K562 (cell line): Measurements from ENCODE around the gene FAM43B. TPM values are rescaled to one million over a fixed set of nuclear protein-coding genes. Genes with fewer than 3 reads are reported as not detected.
A peak's percentile ranks its signal among the peaks of the same experiment; 100 is the strongest.

Source experiments
- CREB5 ChIP-seq: fragments of 250-450 bp; sonication (Bioruptor Pico); IDR thresholded peaks from 2 replicates; pipeline ENCODE4 v1.5.0; 2020; ENCODE audit warnings: mild to moderate bottlenecking
- ELF4 ChIP-seq: fragments of 450-650 bp; formaldehyde crosslinking; IDR thresholded peaks from 2 replicates; pipeline ENCODE4 v1.4.0; 2022; ENCODE audit warnings: missing genetic modification characterization
- ETS2 ChIP-seq: IDR thresholded peaks from 2 replicates; pipeline ENCODE4 v1.6.1; 2016; ENCODE audit warnings: borderline replicate concordance, missing genetic modification characterization, mild to moderate bottlenecking, moderate library complexity, missing compliant biosample characterization; ENCODE audit not compliant: poor library complexity, severe bottlenecking
- GATA2 ChIP-seq: sonication (generic); formaldehyde crosslinking; IDR thresholded peaks from 2 replicates; pipeline ENCODE4 v1.4.0; 2020; ENCODE audit warnings: mild to moderate bottlenecking, missing genetic modification reagents
- HNRNPK ChIP-seq: fragments of 200-400 bp; formaldehyde crosslinking; IDR thresholded peaks from one replicate; pipeline ENCODE4 v1.6.1; 2018; ENCODE audit warnings: mild to moderate bottlenecking, low read depth, low read length; ENCODE audit not compliant: poor library complexity, severe bottlenecking
- KAT2B ChIP-seq: IDR thresholded peaks from one replicate; pipeline ENCODE4 v1.6.1; 2012; ENCODE audit warnings: low read depth, mild to moderate bottlenecking, control low read depth, inconsistent platforms, low read length, moderate library complexity
- LCOR ChIP-seq: sonication (generic); formaldehyde crosslinking; IDR thresholded peaks from 2 replicates; pipeline ENCODE4 v1.8.0; 2022; ENCODE audit warnings: mild to moderate bottlenecking, missing genetic modification reagents
- NFIC ChIP-seq: fragments of 450-650 bp; IDR thresholded peaks from 2 replicates; pipeline ENCODE4 v1.6.1; 2017; ENCODE audit warnings: mild to moderate bottlenecking, inconsistent platforms
- NR1H2 ChIP-seq: sonication (generic); formaldehyde crosslinking; IDR thresholded peaks from 2 replicates; pipeline ENCODE4 v1.4.0; 2020; ENCODE audit warnings: mild to moderate bottlenecking, missing genetic modification reagents
- OTX1 ChIP-seq: fragments of 450-650 bp; formaldehyde crosslinking; IDR thresholded peaks from 2 replicates; pipeline ENCODE4 v1.4.0; 2022; ENCODE audit warnings: mild to moderate bottlenecking
- POLR2AphosphoS2 ChIP-seq: IDR thresholded peaks from 2 replicates; pipeline ENCODE4 v1.6.1; 2012; ENCODE audit warnings: low read length, improper control_type of control experiment
- POLR2G ChIP-seq: fragments of 200-400 bp; formaldehyde crosslinking; IDR thresholded peaks from 2 replicates; pipeline ENCODE4 v1.6.1; 2017; ENCODE audit warnings: low read depth, mild to moderate bottlenecking, antibody characterized with exemption, low read length, moderate library complexity
- PRDM10 ChIP-seq: fragments of 450-650 bp; IDR thresholded peaks from 2 replicates; pipeline ENCODE4 v1.6.1; 2018; ENCODE audit not compliant: partially characterized antibody
- PURB ChIP-seq: sonication (generic); formaldehyde crosslinking; IDR thresholded peaks from 2 replicates; pipeline ENCODE4 v1.9.0; 2021; ENCODE audit warnings: low read depth, mild to moderate bottlenecking, missing genetic modification reagents
- RAD51 ChIP-seq: fragments of 450-650 bp; IDR thresholded peaks from 2 replicates; pipeline ENCODE4 v1.7.1; 2016; ENCODE audit warnings: low read depth, mild to moderate bottlenecking, borderline replicate concordance
- RFX5 ChIP-seq: IDR thresholded peaks from 2 replicates; pipeline ENCODE4 v1.6.1; 2011; ENCODE audit warnings: low read depth, mild to moderate bottlenecking, improper control_type of control experiment, low read length
- SRSF1 ChIP-seq: fragments of 200-400 bp; formaldehyde crosslinking; IDR thresholded peaks from 2 replicates; pipeline ENCODE4 v1.6.1; 2017; ENCODE audit warnings: mild to moderate bottlenecking, low read depth, low read length, moderate library complexity
- TAF9B ChIP-seq: fragments of 450-650 bp; IDR thresholded peaks from 2 replicates; pipeline ENCODE4 v1.6.1; 2018; ENCODE audit warnings: mild to moderate bottlenecking; ENCODE audit not compliant: partially characterized antibody
- ZNF134 ChIP-seq: fragments of 250-450 bp; sonication (Bioruptor Pico); conservative IDR thresholded peaks from 2 replicates; pipeline ENCODE4 v1.4.0; 2020
- ZNF146 ChIP-seq: IDR thresholded peaks from one replicate; pipeline ENCODE4 v1.6.1; 2018; ENCODE audit warnings: missing compliant biosample characterization; ENCODE audit not compliant: unreplicated experiment
- ZNF449 ChIP-seq: fragments of 250-450 bp; sonication (Bioruptor Pico); IDR thresholded peaks from 2 replicates; pipeline ENCODE4 v1.8.0; 2022; ENCODE audit warnings: moderate library complexity, mild to moderate bottlenecking, inconsistent platforms
- ZNF717 ChIP-seq: fragments of 250-450 bp; sonication (Bioruptor Pico); IDR thresholded peaks from 2 replicates; pipeline ENCODE4 v1.5.0; 2021
- ZNF766 ChIP-seq: fragments of 200-800 bp; sonication (Bioruptor generic); conservative IDR thresholded peaks from 2 replicates; pipeline ENCODE4 v1.6.1; 2016; ENCODE audit warnings: missing genetic modification characterization, missing compliant biosample characterization
- polyA plus RNA-seq, 8 experiments: library from polyadenylated mRNA; depleted of rRNA in 4 of 8; stranded (reverse) in 5 of 8; unstranded in 3 of 8; fragments of >200 nt; fragmentation: Nextera tagmentation in 2 of 8; fragmentation: Illumina TruSeq in 1 of 8; extraction: Ambion mirVana in 2 of 8; extraction: Trizol in 1 of 8; gene quantifications; 2 replicates each; pipeline versions ENCODE4 v1.2.1 to v1.2.3, GENCODE V29; 2011 to 2014; ENCODE audit warnings: inconsistent platforms in 1 of 8, missing spikeins in 1 of 8
- total RNA-seq, 7 experiments: library from RNA; depleted of rRNA in 6 of 7; stranded (reverse); fragments of >200 nt in 6 of 7; fragmentation: Illumina TruSeq in 2 of 7; extraction: Trizol in 2 of 7; gene quantifications; 2 replicates each; pipeline versions ENCODE4 v1.2.1 to v1.2.3, GENCODE V29; 2011 to 2021; ENCODE audit warnings: low replicate concordance in 1 of 7

The FAM43B gene
- total and polyA plus RNA-seq, 9 of the 15 experiments (the other 6 are each of a cell fraction or from before 2014, with no cell fraction given): not detected

- TF ChIP-seq PRDM10: peak; percentile 26
- no peak for TF ChIP-seq ZNF717 (CRISPR knock-in tag)
- TF ChIP-seq CREB5: no peak
- TF ChIP-seq ZNF449 (CRISPR knock-in tag): no peak
- no peak for TF ChIP-seq RAD51
- TF ChIP-seq OTX1 (CRISPR knock-in tag): no peak
- peak; percentile 68; the same call in 1 of the 2 replicates for TF ChIP-seq SRSF1
- no peak for TF ChIP-seq POLR2AphosphoS2
- no peak for TF ChIP-seq ZNF134 (CRISPR knock-in tag)
- TF ChIP-seq TAF9B: peak; percentile 32
- TF ChIP-seq ETS2 (tag): no peak
- TF ChIP-seq NFIC: no peak
- TF ChIP-seq ZNF766 (CRISPR knock-in tag): no peak; the same call in 1 of the 2 replicates
- peak; percentile 38; the same call in 1 of the 2 replicates for TF ChIP-seq LCOR (CRISPR knock-in tag)
- no peak for TF ChIP-seq HNRNPK
- no peak for TF ChIP-seq KAT2B
- TF ChIP-seq ELF4 (CRISPR knock-in tag): no peak
- peak; percentile 87 for TF ChIP-seq POLR2G
- TF ChIP-seq PURB (CRISPR knock-in tag): no peak
- TF ChIP-seq ZNF146 (CRISPR knock-in tag): no peak
- TF ChIP-seq GATA2 (CRISPR knock-in tag): no peak
- no peak for TF ChIP-seq RFX5
- no peak for TF ChIP-seq NR1H2 (CRISPR knock-in tag)
Measured at GRCh38 chr1:20507564-20508410, 44.6 kb upstream of the FAM43B start, which contains the start of gene MUL1 (continued).
